ENCODE measurements around the gene GTF2H4.

- TF ChIP-seq CTCF (IDR thresholded peaks at IDR 0.05; ENCODE audit: low read depth, low read length, missing input control) (no peak), FOXA1 (IDR thresholded peaks at IDR 0.05) (no peak), MAX (IDR thresholded peaks at IDR 0.05) (no peak)
These were observed 49.7 kb downstream of the GTF2H4 start for GRCh38 chr6:30957716-30958115.
